GM12875 (cell line): Measurements from ENCODE around the gene CDC16.
A peak's percentile ranks its signal among the peaks of the same experiment; 100 is the strongest.

Source experiments
- H3K4me3 ChIP-seq: one replicate; pipeline ENCODE4 v1.5.1; 2011; ENCODE audit warnings: low read depth, low read length, control low read depth
- CTCF ChIP-seq: IDR thresholded peaks from 2 replicates; pipeline ENCODE4 v1.5.1; 2011; ENCODE audit warnings: low read depth, mild to moderate bottlenecking, control low read depth, inconsistent platforms, low read length, moderate library complexity, borderline replicate concordance; ENCODE audit not compliant: insufficient read depth

Gene CDC16

GRCh38 chr13:114235697-114236096 is 1.0 kb downstream of the CDC16 start:
- peak overlapping the region; percentile 89 for H3K4me3 ChIP-seq
- no peak for TF ChIP-seq CTCF

GRCh38 chr13:114236227-114236626 is 1.5 kb downstream of the CDC16 start:
- no peak for TF ChIP-seq CTCF
- no peak overlapping the region for H3K4me3 ChIP-seq

GRCh38 chr13:114237415-114238112 is 2.9 kb downstream of the CDC16 start:
- no peak for TF ChIP-seq CTCF
- no peak overlapping the region for H3K4me3 ChIP-seq

- TF ChIP-seq CTCF: no peak
- H3K4me3 ChIP-seq: no peak overlapping the region
Observed at GRCh38 chr13:114241918-114242317, 7.2 kb downstream of the CDC16 start.

- no peak for TF ChIP-seq CTCF
- no peak overlapping the region for H3K4me3 ChIP-seq
Observed at GRCh38 chr13:114243971-114244370, 9.3 kb downstream of the CDC16 start.

GRCh38 chr13:114244637-114245036 is 9.9 kb downstream of the CDC16 start:
- TF ChIP-seq CTCF: no peak
- no peak overlapping the region for H3K4me3 ChIP-seq

- no peak overlapping the region for H3K4me3 ChIP-seq
- TF ChIP-seq CTCF: no peak
Observed at GRCh38 chr13:114248011-114248410, 13.3 kb downstream of the CDC16 start.
